HepG2 (cell line): ENCODE measurements around the gene APLF. TPM values are rescaled to one million over a fixed set of nuclear protein-coding genes. Genes with fewer than 3 reads are reported as not detected.

ENCODE experiments used
- polyA plus RNA-seq, 8 experiments: library from polyadenylated mRNA; depleted of rRNA in 3 of 8; stranded (reverse) in 7 of 8; unstranded in 1 of 8; fragments of >200 nt; fragmentation: Illumina TruSeq in 4 of 8; extraction: Trizol in 4 of 8; gene quantifications; 2 replicates each; pipeline versions ENCODE4 v1.2.1 to v1.2.3, GENCODE V29; 2011 to 2016; ENCODE audit warnings: low read depth in 4 of 8, missing spikeins in 1 of 8, mixed read lengths in 1 of 8; ENCODE audit not compliant: insufficient read depth in 1 of 8
- total RNA-seq, 5 experiments: library from RNA; depleted of rRNA; stranded (reverse); fragments of >200 nt; fragmentation: Illumina TruSeq; extraction: Trizol; gene quantifications; 2 replicates each; pipeline ENCODE4 v1.2.3, GENCODE V29; 2016; ENCODE audit warnings: low read depth in 1 of 5

The APLF gene
- total and polyA plus RNA-seq, 2 of the 13 experiments (the other 11 are each of a cell fraction or from before 2014, with no cell fraction given) = 0.45 to 2.2 TPM

Other genes starting within 250 kb of the APLF start
- gene PPP3R1, start 215.1 kb upstream of the APLF start, total RNA-seq (2016; rRNA removed; fragmentation: Illumina TruSeq; extraction: Trizol) = 25.7 and 42.3 TPM in 2 replicates
- 10.5 and 11.6 TPM in 2 replicates for gene PPP3R1, start 215.1 kb upstream of the APLF start, polyA plus RNA-seq (2011; rRNA removed)
- not detected in 2 replicates for gene CNRIP1, start 147.6 kb upstream of the APLF start, total RNA-seq (2016; rRNA removed; fragmentation: Illumina TruSeq; extraction: Trizol)
- gene CNRIP1, start 147.6 kb upstream of the APLF start, polyA plus RNA-seq (2011; rRNA removed) = not detected in 2 replicates
- gene PLEK, start 102.3 kb upstream of the APLF start, total RNA-seq (2016; rRNA removed; fragmentation: Illumina TruSeq; extraction: Trizol) = not detected in 2 replicates
- 0.05 TPM in 1 of 2 replicates, not detected in the other for gene PLEK, start 102.3 kb upstream of the APLF start, polyA plus RNA-seq (2011; rRNA removed)
- gene FBXO48, start 291 bp upstream of the APLF start, total RNA-seq (2016; rRNA removed; fragmentation: Illumina TruSeq; extraction: Trizol) = 0.42 and 0.59 TPM in 2 replicates
- gene FBXO48, start 291 bp upstream of the APLF start, polyA plus RNA-seq (2011; rRNA removed) = 0.86 and 1.1 TPM in 2 replicates
- gene PROKR1, start 176.0 kb downstream of the APLF start, total RNA-seq (2016; rRNA removed; fragmentation: Illumina TruSeq; extraction: Trizol) = not detected in 2 replicates
- not detected in 2 replicates for gene PROKR1, start 176.0 kb downstream of the APLF start, polyA plus RNA-seq (2011; rRNA removed)